ENCODE measurements around the gene RTEL1. TPM values are rescaled to one million over a fixed set of nuclear protein-coding genes. Genes with fewer than 3 reads are reported as not detected.

RTEL1 gene
- total and polyA plus RNA-seq, 8 donors, result 7.6 to 70.4 (median 16.1) TPM

DNA sequence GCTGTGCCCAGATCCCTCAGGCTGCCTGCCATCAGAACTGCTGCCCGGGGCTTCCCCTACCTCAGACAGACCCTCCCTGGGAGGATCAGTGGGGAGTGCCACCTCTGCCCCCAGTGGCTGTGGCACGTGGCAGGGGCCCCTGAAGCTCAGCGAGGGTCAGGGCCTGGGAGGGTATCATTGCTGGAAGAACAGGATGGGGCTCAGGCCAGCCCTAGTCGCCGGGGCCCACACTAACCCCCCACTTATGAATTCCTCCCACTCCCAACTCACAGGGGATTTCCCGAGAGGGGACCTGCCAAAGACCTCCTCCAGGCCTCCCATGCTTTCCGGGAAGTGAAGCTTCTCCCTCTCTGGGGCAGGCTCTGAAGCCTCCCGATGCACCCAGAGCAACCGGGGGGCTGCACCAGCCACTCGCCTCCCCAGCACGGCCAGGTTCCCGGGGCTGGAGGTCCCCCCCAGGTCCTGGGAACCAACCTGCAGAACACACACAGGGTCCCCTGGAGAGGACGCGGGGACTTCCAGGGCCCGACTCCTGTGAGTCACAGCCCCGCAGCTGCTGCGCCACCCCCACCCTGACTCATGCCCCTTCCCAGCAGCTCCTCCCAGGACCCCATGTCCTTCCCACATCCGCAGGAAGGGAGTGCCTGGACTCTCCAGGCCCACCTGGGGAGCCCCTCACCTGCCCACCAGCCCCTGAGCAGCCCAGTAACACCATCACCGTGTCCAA is 40.8 kb downstream of the RTEL1 start:
- 24 to 49% (median 43%) methylated on average over 8 to 19 of the region's 19 CpGs for WGBS, 5 donors
- Histone ChIP-seq H3K9me3 (no peaks in the 10 kb centered on the region), H3K27me3 (no peaks in the 10 kb centered on the region), H3K36me3 (peaks cover 14 to 46% (median 40%) of the 10 kb centered on the region in 4 donors), H3K4me1 (peaks cover 30 to 47% (median 44%) of the 10 kb centered on the region in 4 donors), H3K27ac (peak overlapping the region; percentile 38 to 83 (median 57)), H3K4me3 (peak overlapping the region in 1 of 4 donors; percentile 42)
- TF ChIP-seq POLR2AphosphoS5 (IDR thresholded peaks at IDR 0.05) (peak in 2 of 3 donors; percentile 12 to 62), EP300 (IDR thresholded peaks at IDR 0.05) (peak; percentile 16)
- TF ChIP-seq, protein P1, sequence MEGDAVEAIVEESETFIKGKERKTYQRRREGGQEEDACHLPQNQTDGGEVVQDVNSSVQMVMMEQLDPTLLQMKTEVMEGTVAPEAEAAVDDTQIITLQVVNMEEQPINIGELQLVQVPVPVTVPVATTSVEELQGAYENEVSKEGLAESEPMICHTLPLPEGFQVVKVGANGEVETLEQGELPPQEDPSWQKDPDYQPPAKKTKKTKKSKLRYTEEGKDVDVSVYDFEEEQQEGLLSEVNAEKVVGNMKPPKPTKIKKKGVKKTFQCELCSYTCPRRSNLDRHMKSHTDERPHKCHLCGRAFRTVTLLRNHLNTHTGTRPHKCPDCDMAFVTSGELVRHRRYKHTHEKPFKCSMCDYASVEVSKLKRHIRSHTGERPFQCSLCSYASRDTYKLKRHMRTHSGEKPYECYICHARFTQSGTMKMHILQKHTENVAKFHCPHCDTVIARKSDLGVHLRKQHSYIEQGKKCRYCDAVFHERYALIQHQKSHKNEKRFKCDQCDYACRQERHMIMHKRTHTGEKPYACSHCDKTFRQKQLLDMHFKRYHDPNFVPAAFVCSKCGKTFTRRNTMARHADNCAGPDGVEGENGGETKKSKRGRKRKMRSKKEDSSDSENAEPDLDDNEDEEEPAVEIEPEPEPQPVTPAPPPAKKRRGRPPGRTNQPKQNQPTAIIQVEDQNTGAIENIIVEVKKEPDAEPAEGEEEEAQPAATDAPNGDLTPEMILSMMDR (IDR thresholded peaks at IDR 0.05), result no peak
- DNase-seq, result peak in 1 of 2 donors; percentile 55
- intact Hi-C loops (cut with DNase I; ENCODE audit: low total_unique reads), result no loop called here

DNA sequence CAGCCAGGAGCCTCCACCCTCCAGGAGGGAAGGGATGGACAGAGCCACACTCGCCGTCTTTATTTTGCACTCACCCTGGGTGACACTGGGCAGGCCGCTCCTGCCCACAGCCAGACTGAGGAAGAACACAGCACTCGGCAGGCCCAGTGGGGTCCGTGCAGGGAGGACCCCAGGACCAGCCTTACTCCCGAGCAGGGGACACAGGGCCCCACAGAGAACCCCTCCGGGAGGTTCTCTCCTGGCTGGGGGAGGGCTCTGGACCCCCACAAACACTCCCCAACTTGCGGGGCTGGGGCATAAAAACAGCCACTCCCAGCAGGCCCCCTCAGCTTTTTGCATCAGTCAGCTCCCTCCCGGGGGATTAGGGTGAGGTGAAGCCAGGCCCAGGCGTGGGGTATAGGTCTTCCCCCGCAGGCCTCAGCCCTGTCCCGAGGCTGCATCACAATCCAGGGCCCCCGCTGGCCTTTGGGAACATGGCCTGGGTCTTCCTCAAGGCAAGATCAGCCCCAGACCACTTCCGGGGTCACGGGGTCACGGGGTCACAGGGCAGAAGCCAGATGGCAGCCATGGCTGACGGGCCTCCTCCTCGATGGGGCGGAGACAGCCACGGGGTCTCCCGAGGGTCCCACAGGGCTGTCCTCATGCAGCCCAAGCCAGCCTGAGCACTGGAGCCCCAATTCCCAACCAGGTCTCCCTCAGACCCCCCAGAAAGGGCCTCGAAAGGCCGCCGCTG is 41.5 kb downstream of the RTEL1 start:
- Histone ChIP-seq H3K27me3 (no peaks in the 10 kb centered on the region), H3K9me3 (no peaks in the 10 kb centered on the region), H3K4me3 (peak overlapping the region in 1 of 4 donors; percentile 42), H3K4me1 (peaks cover 30 to 47% (median 44%) of the 10 kb centered on the region in 4 donors), H3K27ac (peak overlapping the region; percentile 38 to 83 (median 57)), H3K36me3 (peaks cover 13 to 46% (median 40%) of the 10 kb centered on the region in 4 donors)
- intact Hi-C loops (cut with DNase I; ENCODE audit: low total_unique reads), result no loop called here
- no peak for TF ChIP-seq POLR2A (IDR thresholded peaks at IDR 0.05)
- no peak for TF ChIP-seq POLR2AphosphoS5 (IDR thresholded peaks at IDR 0.05)
- TF ChIP-seq, protein P1 (IDR thresholded peaks at IDR 0.05), result no peak
- TF ChIP-seq EP300 (IDR thresholded peaks at IDR 0.05), result no peak
- DNase-seq, result no peak
- 73 to 83% (median 80%) methylated on average over 14 to 24 of the region's 24 CpGs for WGBS, 5 donors

DNA sequence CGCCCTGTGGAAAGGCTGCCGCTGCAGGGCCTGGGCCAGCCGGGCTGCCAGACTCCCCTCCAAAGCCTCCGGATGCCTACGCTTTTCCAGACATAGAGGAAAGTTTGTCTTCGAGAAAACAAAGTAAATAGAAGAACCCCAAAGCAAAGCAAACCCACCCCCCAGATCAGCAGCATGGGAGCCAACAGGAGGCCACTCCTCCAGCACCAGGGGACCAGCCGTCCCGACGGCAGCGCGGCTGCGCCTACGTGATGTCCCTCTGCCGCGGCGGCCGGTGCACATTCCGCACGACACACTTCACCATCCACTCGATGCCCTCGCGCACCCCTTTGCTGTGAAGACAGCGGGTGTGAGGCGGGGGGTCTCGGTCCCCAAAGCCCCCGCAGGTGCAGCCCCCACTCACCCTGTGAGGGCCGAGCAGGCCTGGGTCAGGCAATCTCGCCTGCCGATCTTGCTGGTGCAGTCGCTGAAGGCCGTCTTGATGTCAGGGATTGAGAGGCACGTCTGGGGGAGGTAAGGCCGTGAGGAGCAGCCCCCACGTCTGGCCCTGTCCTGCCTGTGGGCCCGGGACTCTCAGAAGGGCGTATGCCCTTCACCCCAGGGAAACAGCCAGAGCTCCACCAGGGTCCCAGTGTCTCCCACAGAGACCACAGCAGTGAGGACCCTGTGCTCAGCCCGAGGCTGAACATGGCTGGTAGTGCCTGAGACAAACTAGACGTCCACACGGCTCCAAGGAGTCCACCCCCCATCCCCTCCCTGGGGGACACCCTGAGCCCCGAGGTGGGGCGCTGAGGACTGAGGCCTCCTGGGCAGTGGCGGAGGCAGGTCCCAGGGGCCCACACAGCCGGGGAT is 42.3 kb downstream of the RTEL1 start:
- no peak overlapping the region for H3K4me3 ChIP-seq
- 87 to 92% (median 89%) methylated on average over 31 to 43 of the region's 43 CpGs for WGBS, 5 donors
- H3K27me3 ChIP-seq, result no peaks in the 10 kb centered on the region
- intact Hi-C loops (cut with DNase I; ENCODE audit: low total_unique reads), result no loop called here
- TF ChIP-seq, protein P1 (IDR thresholded peaks at IDR 0.05), result no peak
- peak in 1 of 3 donors; percentile 4 for TF ChIP-seq POLR2AphosphoS5 (IDR thresholded peaks at IDR 0.05)
- H3K27ac ChIP-seq, result peak overlapping the region in 4 of 5 donors; percentile 38 to 83 (median 68)
- no peaks in the 10 kb centered on the region for H3K9me3 ChIP-seq
- peaks cover 13 to 46% (median 40%) of the 10 kb centered on the region in 4 donors for H3K36me3 ChIP-seq
- no peak for DNase-seq
- peaks cover 30 to 47% (median 44%) of the 10 kb centered on the region in 4 donors for H3K4me1 ChIP-seq

DNA sequence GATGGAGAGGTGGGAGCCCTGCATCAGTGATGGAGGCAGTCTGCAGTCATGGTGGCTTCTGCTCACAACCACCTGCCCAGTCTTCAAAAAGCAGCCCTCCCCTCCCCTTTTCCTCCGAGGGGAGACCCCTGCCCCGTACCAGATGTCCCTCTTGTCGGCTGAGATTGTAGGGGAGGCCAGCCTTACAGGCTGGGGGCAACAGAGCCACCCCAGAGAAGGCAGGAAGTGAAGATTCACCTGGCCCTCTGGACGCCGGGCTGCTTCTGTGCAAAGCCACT is 42.9 kb downstream of the RTEL1 start:
- peak overlapping the region in 1 of 5 donors; percentile 3 for H3K27ac ChIP-seq
- no peaks in the 10 kb centered on the region for H3K27me3 ChIP-seq
- no peak overlapping the region for H3K4me3 ChIP-seq
- no peaks in the 10 kb centered on the region for H3K9me3 ChIP-seq
- TF ChIP-seq POLR2AphosphoS5 (IDR thresholded peaks at IDR 0.05) (no peak), POLR2A (IDR thresholded peaks at IDR 0.05) (no peak), EP300 (IDR thresholded peaks at IDR 0.05) (no peak)
- TF ChIP-seq, protein P1 (IDR thresholded peaks at IDR 0.05), result no peak
- no peak for DNase-seq
- WGBS, 5 donors, result 67 to 91% (median 86%) methylated on average over 4 to 5 of the region's 5 CpGs
- H3K36me3 ChIP-seq, result peaks cover 16 to 51% (median 42%) of the 10 kb centered on the region in 4 donors
- intact Hi-C loops (cut with DNase I; ENCODE audit: low total_unique reads), result no loop called here
- H3K4me1 ChIP-seq, result peaks cover 30 to 47% (median 40%) of the 10 kb centered on the region in 4 donors
